GM12892 (cell line): ENCODE measurements around the gene PABPN1L.

ENCODE experiments used
- POLR2A ChIP-seq: IDR thresholded peaks from 2 replicates; pipeline ENCODE4 v1.6.1; 2011; ENCODE audit warnings: low read depth, low read length, control low read depth
- POLR2AphosphoS5 ChIP-seq: IDR thresholded peaks from 2 replicates; pipeline ENCODE4 v1.6.1; 2011; ENCODE audit warnings: low read depth, low read length, control low read depth

DNA sequence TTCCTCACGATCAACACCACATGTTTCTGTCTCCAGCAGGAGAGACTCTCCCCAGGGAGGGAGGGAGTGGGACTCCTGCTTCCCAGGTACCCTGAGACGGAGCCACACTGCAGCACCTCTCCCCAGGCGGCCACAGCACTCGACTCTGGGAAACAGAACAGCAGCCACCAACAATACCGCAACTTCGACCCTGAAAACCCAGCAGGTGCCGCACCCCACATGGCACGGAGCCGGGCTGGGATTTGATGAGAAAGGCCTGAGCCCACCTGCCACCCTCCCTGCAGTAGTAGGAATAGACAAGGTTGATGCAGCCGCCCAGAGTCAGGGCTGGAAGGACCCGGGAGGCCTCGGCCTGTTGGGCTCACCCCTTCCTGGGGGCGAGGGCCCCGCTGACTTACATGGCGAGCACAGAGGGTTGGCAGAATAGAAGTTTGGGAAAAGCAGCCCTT is 24.1 kb downstream of the PABPN1L start:
- TF ChIP-seq POLR2A: no peak
- TF ChIP-seq POLR2AphosphoS5: no peak
